CD14-positive monocyte (primary cell): Measurements from ENCODE around the gene MPRIP. TPM values are rescaled to one million over a fixed set of nuclear protein-coding genes. Genes with fewer than 3 reads are reported as not detected.

Experiments used
- DNase-seq, 3 donors: peaks; one replicate each; pipeline ENCODE4 v3.0.0-alpha.2; 2011 to 2022
- H2AFZ ChIP-seq: 2 replicates; pipeline ENCODE4 v1.6.0; 2012; ENCODE audit warnings: mild to moderate bottlenecking, low read depth, low read length, inconsistent platforms; ENCODE audit not compliant: insufficient read depth, poor library complexity, severe bottlenecking
- H3K27ac ChIP-seq, 2 donors: 1 replicate in 1 of 2; 2 replicates in 1 of 2; pipeline ENCODE4 v1.5.1; 2012 to 2013; ENCODE audit warnings: low read length in 2 of 2, control low read depth in 1 of 2, inconsistent platforms in 1 of 2, low read depth in 1 of 2, mild to moderate bottlenecking in 1 of 2
- H3K27me3 ChIP-seq, 2 donors: one replicate each; pipeline versions ENCODE4 v1.6.0 to v1.6.1; 2011 to 2013; ENCODE audit warnings: low read length in 2 of 2; ENCODE audit not compliant: control insufficient read depth in 2 of 2, insufficient read depth in 2 of 2
- H3K36me3 ChIP-seq, 2 donors: replicated peaks in 1 of 2; 1 replicate in 1 of 2; 2 replicates in 1 of 2; pipeline versions ENCODE4 v1.5.1 to v1.6.1; 2012 to 2013; ENCODE audit warnings: low read length in 2 of 2, control low read depth in 1 of 2, inconsistent platforms in 1 of 2, mild to moderate bottlenecking in 1 of 2; ENCODE audit not compliant: insufficient read depth in 2 of 2, control insufficient read depth in 1 of 2
- H3K4me1 ChIP-seq, 2 donors: 1 replicate in 1 of 2; 2 replicates in 1 of 2; pipeline versions ENCODE4 v1.5.1 to v1.6.1; 2012 to 2013; ENCODE audit warnings: low read length in 2 of 2, control low read depth in 1 of 2, inconsistent platforms in 1 of 2, mild to moderate bottlenecking in 1 of 2, moderate library complexity in 1 of 2; ENCODE audit not compliant: insufficient read depth in 2 of 2, control insufficient read depth in 1 of 2
- H3K4me2 ChIP-seq: replicated peaks from 2 replicates; pipeline ENCODE3; 2012; ENCODE audit warnings: low read length, moderate library complexity, mild to moderate bottlenecking; ENCODE audit not compliant: poor library complexity, severe bottlenecking; ENCODE audit errors: extremely low read depth
- H3K4me3 ChIP-seq, 3 experiments: fragments of 200-600 bp in 1 of 3; sonication (generic) in 1 of 3; replicated peaks in 1 of 3; 1 replicate in 2 of 3; 2 replicates in 1 of 3; pipeline ENCODE4 v1.5.1; 2011 to 2013; ENCODE audit warnings: low read length in 3 of 3, mild to moderate bottlenecking in 3 of 3, control low read depth in 2 of 3, low read depth in 2 of 3, inconsistent platforms in 1 of 3, moderate library complexity in 1 of 3
- H3K79me2 ChIP-seq: 2 replicates; pipeline ENCODE4 v1.6.0; 2012; ENCODE audit warnings: mild to moderate bottlenecking, control low read depth, inconsistent platforms, low read length, moderate library complexity; ENCODE audit not compliant: insufficient read depth
- H3K9ac ChIP-seq: 2 replicates; pipeline ENCODE4 v1.6.0; 2017; ENCODE audit warnings: low read length, mild to moderate bottlenecking; ENCODE audit not compliant: insufficient read depth, poor library complexity, severe bottlenecking
- H3K9me3 ChIP-seq, 2 donors: replicated peaks in 1 of 2; 1 replicate in 1 of 2; 2 replicates in 1 of 2; pipeline versions ENCODE4 v1.5.1 to v1.6.1; 2012 to 2013; ENCODE audit warnings: low read length in 2 of 2, control low read depth in 1 of 2; ENCODE audit not compliant: control insufficient read depth in 1 of 2, insufficient read depth in 1 of 2
- H4K20me1 ChIP-seq: 2 replicates; pipeline ENCODE4 v1.6.0; 2012; ENCODE audit warnings: mild to moderate bottlenecking, low read length, control low read depth, moderate library complexity; ENCODE audit not compliant: insufficient read depth
- H3K27ac Mint-ChIP-seq, 7 donors: one replicate each; pipeline ENCODE4 v1.8.0; 2020; ENCODE audit warnings: mild to moderate bottlenecking in 7 of 7, mixed read lengths in 7 of 7, moderate library complexity in 6 of 7, inconsistent platforms in 2 of 7
- H3K27me3 Mint-ChIP-seq, 3 donors: one replicate each; pipeline ENCODE4 v1.8.0; 2021 to 2022; ENCODE audit warnings: low read depth in 3 of 3, mild to moderate bottlenecking in 3 of 3, mixed read lengths in 3 of 3, moderate library complexity in 3 of 3, inconsistent platforms in 1 of 3
- H3K36me3 Mint-ChIP-seq, 2 donors: one replicate each; pipeline ENCODE4 v1.8.0; 2020; ENCODE audit warnings: mixed read lengths in 2 of 2, inconsistent platforms in 1 of 2, mild to moderate bottlenecking in 1 of 2
- H3K4me1 Mint-ChIP-seq: one replicate; pipeline ENCODE4 v1.8.0; 2020; ENCODE audit warnings: mild to moderate bottlenecking, mixed read lengths
- H3K4me3 Mint-ChIP-seq, 2 donors: one replicate each; pipeline ENCODE4 v1.8.0; 2020; ENCODE audit warnings: mild to moderate bottlenecking in 2 of 2, mixed read lengths in 2 of 2, moderate library complexity in 1 of 2
- H3K9me3 Mint-ChIP-seq, 7 donors: one replicate each; pipeline ENCODE4 v1.8.0; 2020 to 2022; ENCODE audit warnings: mixed read lengths in 7 of 7, mild to moderate bottlenecking in 6 of 7, moderate library complexity in 6 of 7, inconsistent platforms in 2 of 7
- CTCF ChIP-seq: fragments of 200-600 bp; IDR thresholded peaks from one replicate; pipeline ENCODE4 v1.8.0; 2022; ENCODE audit warnings: antibody characterized with exemption, mild to moderate bottlenecking
- WGBS: methylation state at CpG from one replicate; pipeline ENCODE4 v1.1.5; 2013; ENCODE audit warnings: missing lambda C conversion rate; ENCODE audit not compliant: insufficient coverage; 5-methylcytosine and 5-hydroxymethylcytosine counted together
- intact Hi-C, 2 donors: fragments of 100-400 bp; cut with micrococcal nuclease; formaldehyde crosslinking; loops; one replicate each; pipeline versions ENCODE4 v1.15.0 to v1.15.1; 2023
- polyA plus RNA-seq, 3 donors: library from polyadenylated mRNA; depleted of rRNA in 1 of 3; unstranded in 2 of 3; stranded (reverse) in 1 of 3; fragments of 300-500 nt in 2 of 3; fragments of >200 nt in 1 of 3; fragmentation: Illumina TruSeq in 2 of 3; gene quantifications; 1 replicate in 2 of 3; 2 replicates in 1 of 3; pipeline ENCODE4 v1.2.3, GENCODE V29; 2012 to 2021

MPRIP gene
- polyA plus RNA-seq, 3 donors: 2.0 to 48.7 (median 2.5) TPM

GRCh38 chr17:17093764-17094163 lies 51.5 kb downstream of the MPRIP start:
- Histone ChIP-seq H3K27ac (no peak overlapping the region), H4K20me1 (peaks cover 41% of the 10 kb centered on the region), H3K27me3 (no peaks in the 10 kb centered on the region), H3K36me3 (peaks cover 7 to 43% of the 10 kb centered on the region in 2 donors), H3K9me3 (no peaks in the 10 kb centered on the region), H3K79me2 (peaks cover 5% of the 10 kb centered on the region), H3K4me3 (no peak overlapping the region), H3K4me1 (no peaks in the 10 kb centered on the region), H2AFZ (no peak overlapping the region), H3K4me2 (no peak overlapping the region), H3K9ac (no peak overlapping the region)
- intact Hi-C loops: no loop called here
- no peak for TF ChIP-seq CTCF
- WGBS: 93% methylated on average over 3 of the region's 5 CpGs
- Mint-ChIP-seq H3K27ac (no peak overlapping the region), H3K4me3 (no peak overlapping the region), H3K27me3 (peaks cover 0 to 2% (median 1%) of the 10 kb centered on the region in 3 donors), H3K36me3 (peaks cover 39 to 43% of the 10 kb centered on the region in 2 donors), H3K9me3 (no peaks in the 10 kb centered on the region), H3K4me1 (peaks cover 4% of the 10 kb centered on the region)
- no peak for DNase-seq

GRCh38 chr17:17096438-17097178 lies 54.4 kb downstream of the MPRIP start:
- H3K9me3 ChIP-seq: no peaks in the 10 kb centered on the region
- no peak overlapping the region for H3K4me2 ChIP-seq
- no peak for DNase-seq
- H3K79me2 ChIP-seq: peaks cover 2% of the 10 kb centered on the region
- no peak overlapping the region for H3K27ac ChIP-seq
- peaks cover 30% of the 10 kb centered on the region for H4K20me1 ChIP-seq
- peaks cover 7 to 21% of the 10 kb centered on the region in 2 donors for H3K36me3 ChIP-seq
- H3K4me1 ChIP-seq: no peaks in the 10 kb centered on the region
- 100% methylated on average over 2 of the region's 7 CpGs for WGBS
- no peak overlapping the region for H3K9ac ChIP-seq
- H3K27me3 ChIP-seq: no peaks in the 10 kb centered on the region
- peaks cover 0 to 3% (median 0%) of the 10 kb centered on the region in 3 donors for H3K27me3 Mint-ChIP-seq
- H3K4me3 ChIP-seq: no peak overlapping the region
- H3K27ac Mint-ChIP-seq: peak overlapping the region in 2 of 7 donors; percentile 2 to 70
- no peak for TF ChIP-seq CTCF
- peaks cover 4% of the 10 kb centered on the region for H3K4me1 Mint-ChIP-seq
- intact Hi-C loops: no loop called here
- no peak overlapping the region for H3K4me3 Mint-ChIP-seq
- H3K36me3 Mint-ChIP-seq: peaks cover 21 to 28% of the 10 kb centered on the region in 2 donors
- H3K9me3 Mint-ChIP-seq: no peaks in the 10 kb centered on the region
- H2AFZ ChIP-seq: no peak overlapping the region
